Kidney epithelial cell (primary cell): Measurements from ENCODE around the gene STUM. TPM values are rescaled to one million over a fixed set of nuclear protein-coding genes. Genes with fewer than 3 reads are reported as not detected.

ENCODE experiments used
- DNase-seq: peaks from one replicate; pipeline ENCODE4 v3.0.0-alpha.2; 2010; ENCODE audit warnings: low read depth
- H3K27me3 ChIP-seq: 2 replicates; pipeline ENCODE4 v1.6.0; 2011; ENCODE audit warnings: low read length; ENCODE audit not compliant: control insufficient read depth, insufficient read depth
- H3K36me3 ChIP-seq: 2 replicates; pipeline ENCODE4 v1.5.1; 2011; ENCODE audit warnings: low read length; ENCODE audit not compliant: control insufficient read depth, insufficient read depth
- H3K4me3 ChIP-seq: 2 replicates; pipeline ENCODE4 v1.5.1; 2011; ENCODE audit warnings: low read depth, mild to moderate bottlenecking, control low read depth, low read length
- CTCF ChIP-seq: IDR thresholded peaks from 2 replicates; pipeline ENCODE4 v1.5.1; 2011; ENCODE audit warnings: mild to moderate bottlenecking, moderate library complexity, low read length, control low read depth, inconsistent platforms; ENCODE audit not compliant: insufficient read depth, poor library complexity, severe bottlenecking
- total RNA-seq: library from RNA; depleted of rRNA; stranded (reverse); fragments of >200 nt; gene quantifications from 2 replicates; pipeline ENCODE4 v1.2.3, GENCODE V29; 2015

STUM gene
- total RNA-seq, 1 donor from 2014 or later: 0.04 TPM

GRCh38 chr1:226512076-226512728 lies 36.4 kb upstream of the STUM start:
- Histone ChIP-seq H3K36me3 (no peaks in the 10 kb centered on the region), H3K4me3 (no peak overlapping the region), H3K27me3 (no peaks in the 10 kb centered on the region)
- DNase-seq: no peak
- TF ChIP-seq CTCF: no peak

GRCh38 chr1:226518375-226518774 lies 30.2 kb upstream of the STUM start:
- Histone ChIP-seq H3K27me3 (peaks cover 4% of the 10 kb centered on the region), H3K4me3 (no peak overlapping the region), H3K36me3 (no peaks in the 10 kb centered on the region)
- DNase-seq: no peak
- TF ChIP-seq CTCF: no peak

GRCh38 chr1:226519135-226519534 lies 29.4 kb upstream of the STUM start:
- peaks cover 4% of the 10 kb centered on the region for H3K27me3 ChIP-seq
- H3K36me3 ChIP-seq: no peaks in the 10 kb centered on the region
- no peak for DNase-seq
- no peak for TF ChIP-seq CTCF
- no peak overlapping the region for H3K4me3 ChIP-seq

GRCh38 chr1:226519716-226520598 lies 28.6 kb upstream of the STUM start:
- no peak for TF ChIP-seq CTCF
- Histone ChIP-seq H3K4me3 (no peak overlapping the region), H3K27me3 (peaks cover 4% of the 10 kb centered on the region), H3K36me3 (no peaks in the 10 kb centered on the region)
- no peak for DNase-seq

GRCh38 chr1:226520640-226521355 lies 27.8 kb upstream of the STUM start:
- H3K4me3 ChIP-seq: no peak overlapping the region
- no peaks in the 10 kb centered on the region for H3K36me3 ChIP-seq
- TF ChIP-seq CTCF: no peak
- peaks cover 4% of the 10 kb centered on the region for H3K27me3 ChIP-seq
- DNase-seq: no peak
